Naive thymus-derived CD4-positive, alpha-beta T cell (primary cell): ENCODE data around the gene ZG16B. TPM values are rescaled to one million over a fixed set of nuclear protein-coding genes. Genes with fewer than 3 reads are reported as not detected.

Experiments used
- ATAC-seq: fragments of 150-1000 bp; cut with Tn5 transposase; 2 replicates; pipeline ENCODE4 v1.10.0; 2021; ENCODE audit warnings: mild to moderate bottlenecking, moderate library complexity
- CTCF ChIA-PET: fragments of 350-600 bp; sonication (Branson Sonifier 250); formaldehyde crosslinking; loops from one replicate; lab custom pipeline; 2021; ENCODE audit warnings: antibody characterized with exemption; lab: Charles Lee
- POLR2A ChIA-PET: fragments of 350-600 bp; sonication (Branson Sonifier 250); formaldehyde crosslinking; loops from one replicate; lab custom pipeline; 2021; ENCODE audit warnings: antibody characterized with exemption, inconsistent platforms; lab: Charles Lee
- DNase-seq, 9 donors: peaks; one replicate each; pipeline versions ENCODE4 v3.0.0 to v3.0.0-alpha.2; 2020 to 2022; ENCODE audit warnings: mixed read lengths in 1 of 9
- H3K27ac ChIP-seq: one replicate; pipeline ENCODE4 v1.7.0; 2013; ENCODE audit warnings: mild to moderate bottlenecking, low read depth, low read length, moderate library complexity
- H3K27me3 ChIP-seq, 2 donors: one replicate each; pipeline ENCODE4 v1.7.0; 2013; ENCODE audit warnings: low read length in 2 of 2, mild to moderate bottlenecking in 2 of 2, moderate library complexity in 2 of 2; ENCODE audit not compliant: control insufficient read depth in 2 of 2, insufficient read depth in 2 of 2
- H3K36me3 ChIP-seq, 3 experiments: 1 replicate in 2 of 3; 2 replicates in 1 of 3; pipeline ENCODE4 v1.7.0; 2013; ENCODE audit warnings: low read length in 3 of 3, mild to moderate bottlenecking in 3 of 3, moderate library complexity in 1 of 3; ENCODE audit not compliant: insufficient read depth in 3 of 3, control insufficient read depth in 2 of 3
- H3K4me1 ChIP-seq, 2 donors: one replicate each; pipeline ENCODE4 v1.7.0; 2013; ENCODE audit warnings: low read length in 2 of 2, mild to moderate bottlenecking in 2 of 2, moderate library complexity in 1 of 2; ENCODE audit not compliant: control insufficient read depth in 2 of 2, insufficient read depth in 2 of 2
- H3K4me3 ChIP-seq: 2 replicates; pipeline ENCODE4 v1.7.0; 2013; ENCODE audit warnings: mild to moderate bottlenecking, low read length
- H3K9me3 ChIP-seq, 3 experiments: 1 replicate in 2 of 3; 2 replicates in 1 of 3; pipeline ENCODE4 v1.7.0; 2013; ENCODE audit warnings: low read length in 3 of 3; ENCODE audit not compliant: control insufficient read depth in 2 of 3
- H3K27ac Mint-ChIP-seq, 9 donors: one replicate each; pipeline ENCODE4 v1.8.0; 2020 to 2022; ENCODE audit warnings: mixed read lengths in 9 of 9, mild to moderate bottlenecking in 8 of 9, moderate library complexity in 5 of 9, inconsistent platforms in 2 of 9
- H3K27me3 Mint-ChIP-seq, 5 donors: one replicate each; pipeline ENCODE4 v1.8.0; 2021 to 2022; ENCODE audit warnings: mixed read lengths in 5 of 5, mild to moderate bottlenecking in 1 of 5
- H3K36me3 Mint-ChIP-seq, 5 donors: one replicate each; pipeline ENCODE4 v1.8.0; 2020 to 2022; ENCODE audit warnings: mixed read lengths in 5 of 5, mild to moderate bottlenecking in 3 of 5, inconsistent platforms in 1 of 5
- H3K4me1 Mint-ChIP-seq, 7 donors: one replicate each; pipeline ENCODE4 v1.8.0; 2020 to 2022; ENCODE audit warnings: mixed read lengths in 7 of 7, mild to moderate bottlenecking in 3 of 7, inconsistent platforms in 1 of 7
- H3K4me3 Mint-ChIP-seq, 10 donors: one replicate each; pipeline ENCODE4 v1.8.0; 2020 to 2022; ENCODE audit warnings: mild to moderate bottlenecking in 10 of 10, mixed read lengths in 10 of 10, moderate library complexity in 6 of 10, inconsistent platforms in 2 of 10
- H3K9me3 Mint-ChIP-seq, 11 donors: one replicate each; pipeline ENCODE4 v1.8.0; 2020 to 2022; ENCODE audit warnings: mixed read lengths in 11 of 11, mild to moderate bottlenecking in 4 of 11, inconsistent platforms in 1 of 11, moderate library complexity in 1 of 11
- intact Hi-C, 2 donors: fragments of 100-400 bp; cut with micrococcal nuclease; formaldehyde crosslinking; loops; one replicate each; pipeline ENCODE4 v1.15.1; 2023
- polyA plus RNA-seq, 2 donors: library from polyadenylated mRNA; unstranded; fragments of 300-500 nt; fragmentation: Illumina TruSeq; gene quantifications; one replicate each; pipeline ENCODE4 v1.2.3, GENCODE V29; 2021
- total RNA-seq, 6 experiments: library from RNA in 5 of 6; stranded (reverse) in 5 of 6; gene quantifications; 1 replicate in 5 of 6; 2 replicates in 1 of 6; pipeline ENCODE4 v1.2.3 and lab custom pipeline; 2021 to 2026

ZG16B gene
- total and polyA plus RNA-seq, 7 experiments from 2014 or later: 2.3 to 17.2 TPM; not detected in 5

DNA sequence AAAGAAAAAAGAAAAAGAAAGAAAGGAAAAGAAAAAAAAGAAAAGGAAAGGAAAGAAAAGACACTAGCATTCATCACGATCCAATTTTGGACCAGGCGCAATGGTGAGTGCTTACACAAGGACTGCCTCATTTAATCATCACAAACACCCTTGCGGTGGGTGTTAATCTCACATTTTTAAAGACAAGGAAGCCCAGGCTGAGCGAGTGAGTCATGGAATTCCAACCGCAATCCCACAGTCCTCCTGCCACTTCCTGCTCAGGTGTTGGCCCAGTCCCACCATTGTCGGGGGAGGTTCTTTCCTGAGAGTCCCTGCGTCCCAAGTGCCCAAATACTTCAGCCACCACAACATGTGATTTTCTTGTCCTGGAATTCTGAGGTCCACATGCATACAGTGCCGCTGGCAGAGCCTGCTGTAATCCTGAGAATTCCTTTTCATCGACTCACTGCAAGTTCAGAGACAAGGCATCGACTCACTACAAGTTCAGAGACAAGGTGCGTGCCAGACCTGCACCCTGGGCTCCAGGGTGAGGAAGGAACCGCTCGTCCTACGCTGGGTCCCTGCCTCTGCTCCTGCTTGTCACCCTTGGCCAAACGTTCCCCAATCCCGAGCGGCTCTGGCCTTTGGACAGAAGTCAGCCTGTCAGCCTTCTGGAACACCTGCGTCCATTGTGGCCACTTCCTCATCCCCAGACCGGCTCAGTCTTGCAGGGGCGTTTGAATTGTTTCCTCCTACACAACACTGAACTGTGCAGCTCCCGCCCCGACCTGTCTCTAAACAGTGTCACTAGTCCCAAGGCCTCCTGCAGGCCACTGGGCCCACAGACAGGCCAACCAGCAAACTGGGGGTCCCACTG lies 5.8 kb downstream of the ZG16B start:
- peaks cover 0 to 11% (median 3%) of the 10 kb centered on the region in 5 donors for H3K27me3 Mint-ChIP-seq
- no peak overlapping the region for H3K4me3 Mint-ChIP-seq
- Histone ChIP-seq H3K27me3 (no peaks in the 10 kb centered on the region), H3K4me1 (peaks cover 11 to 12% of the 10 kb centered on the region in 2 donors), H3K27ac (no peak overlapping the region), H3K9me3 (no peaks in the 10 kb centered on the region), H3K4me3 (no peak overlapping the region), H3K36me3 (no peaks in the 10 kb centered on the region)
- ATAC-seq: no peak
- intact Hi-C loops: no loop called here
- H3K27ac Mint-ChIP-seq: peak overlapping the region in 1 of 9 donors; percentile 62
- peaks cover 0 to 1% (median 0%) of the 10 kb centered on the region in 5 donors for H3K36me3 Mint-ChIP-seq
- DNase-seq: no peak
- H3K9me3 Mint-ChIP-seq: peaks cover 0 to 2% (median 0%) of the 10 kb centered on the region in 11 donors
- ChIA-PET POLR2A (no interaction called here), CTCF (no interaction called here)
- H3K4me1 Mint-ChIP-seq: peaks cover 3 to 28% (median 16%) of the 10 kb centered on the region in 7 donors

- H3K27me3 Mint-ChIP-seq: peaks cover 0 to 6% (median 3%) of the 10 kb centered on the region in 5 donors
- H3K27ac ChIP-seq: no peak overlapping the region
- no peaks in the 10 kb centered on the region for H3K27me3 ChIP-seq
- peaks cover 0 to 2% (median 0%) of the 10 kb centered on the region in 11 donors for H3K9me3 Mint-ChIP-seq
- H3K4me1 Mint-ChIP-seq: peaks cover 7 to 35% (median 16%) of the 10 kb centered on the region in 7 donors
- POLR2A ChIA-PET: no interaction called here
- ATAC-seq (no peak), DNase-seq (no peak)
- intact Hi-C loops: no loop called here
- H3K4me3 ChIP-seq: no peak overlapping the region
- CTCF ChIA-PET: no interaction called here
- H3K4me3 Mint-ChIP-seq: no peak overlapping the region
- peaks cover 21 to 22% of the 10 kb centered on the region in 2 donors for H3K4me1 ChIP-seq
- no peaks in the 10 kb centered on the region for H3K9me3 ChIP-seq
- H3K36me3 ChIP-seq: no peaks in the 10 kb centered on the region
- H3K27ac Mint-ChIP-seq: peak overlapping the region in 3 of 9 donors; percentile 0 to 47 (median 5)
- no peaks in the 10 kb centered on the region for H3K36me3 Mint-ChIP-seq
Measured at GRCh38 chr16:2836646-2837508, 6.8 kb downstream of the ZG16B start.

- no peaks in the 10 kb centered on the region for H3K27me3 ChIP-seq
- Mint-ChIP-seq H3K4me3 (peak overlapping the region in 1 of 10 donors; percentile 14), H3K27ac (peak overlapping the region in 7 of 9 donors; percentile 18 to 66 (median 47)), H3K36me3 (no peaks in the 10 kb centered on the region), H3K27me3 (peaks cover 0 to 6% (median 0%) of the 10 kb centered on the region in 5 donors), H3K4me1 (peaks cover 13 to 45% (median 24%) of the 10 kb centered on the region in 7 donors), H3K9me3 (peaks cover 0 to 2% (median 0%) of the 10 kb centered on the region in 11 donors)
- H3K36me3 ChIP-seq: no peaks in the 10 kb centered on the region
- ChIA-PET POLR2A (no interaction called here), CTCF (interaction anchor here (0.6 to 2.7 kb wide), 7 partner anchors 9 to 959 kb away, joined by 3 to 16 read pairs (median 4); no protein-coding TSS in a partner anchor)
- ATAC-seq (peak; percentile 79), DNase-seq (peak; percentile 33 to 57 (median 48))
- intact Hi-C loops: loop anchor here (1.0 to 2.0 kb wide), 3 partner anchors 29 to 88 kb away; no protein-coding TSS in a partner anchor
- peaks cover 30 to 33% of the 10 kb centered on the region in 2 donors for H3K4me1 ChIP-seq
- no peaks in the 10 kb centered on the region for H3K9me3 ChIP-seq
- H3K27ac ChIP-seq: no peak overlapping the region
- no peak overlapping the region for H3K4me3 ChIP-seq
Measured at GRCh38 chr16:2838928-2839327, 8.8 kb downstream of the ZG16B start.

GRCh38 chr16:2839650-2840450 lies 9.7 kb downstream of the ZG16B start:
- no peak overlapping the region for H3K27ac ChIP-seq
- Mint-ChIP-seq H3K4me1 (peaks cover 13 to 46% (median 29%) of the 10 kb centered on the region in 7 donors), H3K9me3 (no peaks in the 10 kb centered on the region), H3K27ac (peak overlapping the region in 6 of 9 donors; percentile 13 to 66 (median 48)), H3K36me3 (no peaks in the 10 kb centered on the region), H3K4me3 (peak overlapping the region in 1 of 10 donors; percentile 33), H3K27me3 (peaks cover 0 to 6% (median 0%) of the 10 kb centered on the region in 5 donors)
- intact Hi-C loops: loop anchor here in 1 of 2 donors (1.0 to 2.0 kb wide), 3 partner anchors 28 to 87 kb away; no protein-coding TSS in a partner anchor
- ATAC-seq (no peak), DNase-seq (no peak)
- H3K4me3 ChIP-seq: no peak overlapping the region
- no peaks in the 10 kb centered on the region for H3K9me3 ChIP-seq
- no peaks in the 10 kb centered on the region for H3K27me3 ChIP-seq
- POLR2A ChIA-PET: no interaction called here
- peaks cover 30 to 33% of the 10 kb centered on the region in 2 donors for H3K4me1 ChIP-seq
- no peaks in the 10 kb centered on the region for H3K36me3 ChIP-seq
- CTCF ChIA-PET: interaction anchor here (0.6 to 2.7 kb wide), 6 partner anchors 8 to 768 kb away, joined by 3 to 16 read pairs (median 4); no protein-coding TSS in a partner anchor

- H3K4me3 ChIP-seq: no peak overlapping the region
- Mint-ChIP-seq H3K36me3 (no peaks in the 10 kb centered on the region), H3K27me3 (peaks cover 0 to 6% (median 0%) of the 10 kb centered on the region in 5 donors), H3K9me3 (no peaks in the 10 kb centered on the region), H3K4me1 (peaks cover 13 to 46% (median 29%) of the 10 kb centered on the region in 7 donors), H3K4me3 (peak overlapping the region in 2 of 10 donors; percentile 14 to 25), H3K27ac (peak overlapping the region in 2 of 9 donors; percentile 39 to 88)
- intact Hi-C loops: no loop called here
- H3K4me1 ChIP-seq: peaks cover 30 to 37% of the 10 kb centered on the region in 2 donors
- ChIA-PET POLR2A (no interaction called here), CTCF (interaction anchor here (0.5 kb wide), 1 partner anchor 76 kb away, joined by 3 read pairs; no protein-coding TSS in a partner anchor)
- DNase-seq (no peak), ATAC-seq (no peak)
- no peaks in the 10 kb centered on the region for H3K9me3 ChIP-seq
- no peaks in the 10 kb centered on the region for H3K27me3 ChIP-seq
- H3K36me3 ChIP-seq: no peaks in the 10 kb centered on the region
- no peak overlapping the region for H3K27ac ChIP-seq
Measured at GRCh38 chr16:2840914-2841313, 10.8 kb downstream of the ZG16B start.
